ENCODE measurements around the gene METTL8. TPM values are rescaled to one million over a fixed set of nuclear protein-coding genes. Genes with fewer than 3 reads are reported as not detected.

The METTL8 gene
- total and polyA plus RNA-seq, 9 donors, result 8.0 to 17.6 (median 12.4) TPM

GRCh38 chr2:171271971-171272436, 161.8 kb downstream of the METTL8 start:
- DNase-seq, result peak; percentile 80
- WGBS (ENCODE audit: insufficient coverage), result no CpG with 5 or more reads among the region's 1 CpG
- no peaks in the 10 kb centered on the region for H3K4me1 ChIP-seq (ENCODE audit: control insufficient read depth, insufficient read depth, low read length)
- no peaks in the 10 kb centered on the region for H3K9me3 ChIP-seq (replicated peaks; ENCODE audit: control insufficient read depth, low read depth, low read length)
- no peak overlapping the region for H3K27ac ChIP-seq (ENCODE audit: low read length)
- H3K36me3 ChIP-seq (ENCODE audit: control insufficient read depth, insufficient read depth, low read length), result no peaks in the 10 kb centered on the region
- H3K4me3 ChIP-seq (ENCODE audit: low read length), result no peak overlapping the region
- no peaks in the 10 kb centered on the region for H3K27me3 ChIP-seq (ENCODE audit: control insufficient read depth, insufficient read depth, low read length)

- H3K4me3 ChIP-seq (ENCODE audit: low read length), result no peak overlapping the region
- no peaks in the 10 kb centered on the region for H3K36me3 ChIP-seq (ENCODE audit: control insufficient read depth, insufficient read depth, low read length)
- H3K27me3 ChIP-seq (ENCODE audit: control insufficient read depth, insufficient read depth, low read length), result no peaks in the 10 kb centered on the region
- WGBS (ENCODE audit: insufficient coverage), result no CpG with 5 or more reads among the region's 1 CpG
- H3K4me1 ChIP-seq (ENCODE audit: control insufficient read depth, insufficient read depth, low read length), result no peaks in the 10 kb centered on the region
- no peaks in the 10 kb centered on the region for H3K9me3 ChIP-seq (replicated peaks; ENCODE audit: control insufficient read depth, low read depth, low read length)
- DNase-seq, result no peak
- no peak overlapping the region for H3K27ac ChIP-seq (ENCODE audit: low read length)
Measured at GRCh38 chr2:171271386-171271785, 162.4 kb downstream of the METTL8 start.

GRCh38 chr2:171267855-171268629, 165.7 kb downstream of the METTL8 start:
- no peak for DNase-seq
- H3K27ac ChIP-seq (ENCODE audit: low read length), result no peak overlapping the region
- no peak overlapping the region for H3K4me3 ChIP-seq (ENCODE audit: low read length)
- 63% methylated on average over 2 of the region's 4 CpGs for WGBS (ENCODE audit: insufficient coverage)
- H3K36me3 ChIP-seq (ENCODE audit: control insufficient read depth, insufficient read depth, low read length), result no peaks in the 10 kb centered on the region
- no peaks in the 10 kb centered on the region for H3K27me3 ChIP-seq (ENCODE audit: control insufficient read depth, insufficient read depth, low read length)
- H3K4me1 ChIP-seq (ENCODE audit: control insufficient read depth, insufficient read depth, low read length), result no peaks in the 10 kb centered on the region
- no peaks in the 10 kb centered on the region for H3K9me3 ChIP-seq (replicated peaks; ENCODE audit: control insufficient read depth, low read depth, low read length)

Other genes starting within 250 kb of the METTL8 start
- gene DCAF17, start 236 bp upstream of the METTL8 start, total RNA-seq, result 16.4 TPM
- 10 to 100 TPM; 10.5 to 20.0 (median 12.7) TPM for gene DCAF17, start 236 bp upstream of the METTL8 start, polyA plus RNA-seq (ENCODE audit: insufficient read depth in 1 of 8, insufficient read length in 8 of 8, low replicate concordance in 1 of 8)
- 111 TPM for gene CYBRD1, start 88.5 kb upstream of the METTL8 start, total RNA-seq
- 100 to 1,000 TPM in 1 of 8 donors, 10 to 100 TPM in 7; 59.4 to 103 (median 78.8) TPM for gene CYBRD1, start 88.5 kb upstream of the METTL8 start, polyA plus RNA-seq (ENCODE audit: insufficient read depth in 1 of 8, insufficient read length in 8 of 8, low replicate concordance in 1 of 8)